Measurements from ENCODE around the gene CIITA.

Gene CIITA

DNA sequence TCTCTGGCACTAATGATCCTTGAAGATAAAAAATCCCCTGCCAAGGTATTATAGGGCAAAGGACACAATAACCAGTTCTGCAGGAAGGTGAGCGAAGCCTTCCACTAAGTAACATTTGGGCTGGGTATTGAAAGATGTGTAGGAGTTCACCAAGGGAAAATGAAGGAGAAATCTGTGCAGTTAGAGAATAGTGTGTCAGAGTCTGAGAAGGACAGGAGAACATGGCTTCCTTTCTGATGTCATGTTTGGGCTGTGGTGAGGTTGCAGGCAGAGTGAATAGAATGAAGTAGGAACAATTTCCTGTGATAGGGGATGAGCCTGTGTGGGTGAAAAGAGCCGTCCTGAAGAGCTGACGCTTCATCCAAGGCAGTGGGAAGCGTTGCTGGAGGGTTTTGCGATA, 24.1 kb upstream of the CIITA start:
- DNase-seq, result no peak

DNA sequence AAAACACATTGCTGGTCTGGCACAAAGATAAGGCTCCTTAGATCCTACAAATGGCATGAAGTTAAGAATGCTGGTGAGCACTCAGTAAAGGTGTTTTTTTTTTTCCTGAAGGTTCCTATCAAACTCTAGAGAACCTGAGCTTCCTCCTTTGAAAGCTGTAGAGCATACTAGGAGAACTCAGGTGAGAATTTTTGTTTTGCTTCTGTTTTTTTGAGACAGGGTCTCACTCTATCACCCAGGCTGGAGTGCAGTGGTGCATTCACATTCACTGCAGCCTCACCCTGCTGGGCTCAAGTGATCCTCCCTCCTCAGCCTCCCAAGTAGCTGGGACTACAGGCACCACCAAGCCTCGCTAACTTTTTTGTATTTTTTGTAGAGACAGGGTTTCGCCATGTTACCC, 21.0 kb upstream of the CIITA start:
- DNase-seq, result no peak

DNA sequence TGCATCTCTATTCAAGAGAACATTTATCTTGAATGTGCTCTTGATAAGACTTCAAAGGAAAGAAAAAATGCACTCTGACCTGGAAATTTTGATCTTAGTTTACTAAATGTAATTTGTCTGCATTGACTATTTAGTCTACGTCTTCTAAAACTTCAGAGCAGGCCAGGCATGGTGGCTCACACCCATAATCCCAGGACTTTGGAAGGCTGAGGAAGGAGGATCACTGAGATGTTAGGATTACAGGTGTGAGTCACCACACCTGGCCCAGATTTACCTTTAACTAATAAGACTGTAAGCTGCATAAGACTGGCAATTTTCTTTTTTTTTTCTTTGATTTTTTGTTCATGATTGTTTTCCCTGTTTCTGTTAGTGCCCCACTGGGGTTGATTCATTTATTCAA, 18.8 kb upstream of the CIITA start:
- no peak for DNase-seq

DNA sequence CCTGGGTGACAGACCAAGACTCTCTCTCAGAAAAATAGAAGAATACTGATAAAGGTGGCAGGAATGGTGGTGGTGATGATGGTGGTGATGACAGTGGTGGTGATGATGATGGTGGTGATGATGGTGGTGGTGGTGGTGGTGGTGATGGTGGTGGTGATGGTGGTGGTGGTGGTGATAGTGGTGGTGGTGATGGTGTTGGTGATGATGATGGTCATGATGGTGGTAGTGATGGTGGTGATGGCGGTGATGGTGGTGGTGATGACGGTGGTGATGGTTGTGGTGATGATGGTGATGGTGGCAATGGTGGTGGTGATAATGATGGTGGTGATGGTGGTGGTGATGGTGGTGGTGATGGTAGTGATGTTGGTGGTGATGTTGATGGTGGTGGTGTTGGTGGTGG, 18.0 kb upstream of the CIITA start:
- DNase-seq, result no peak

DNA sequence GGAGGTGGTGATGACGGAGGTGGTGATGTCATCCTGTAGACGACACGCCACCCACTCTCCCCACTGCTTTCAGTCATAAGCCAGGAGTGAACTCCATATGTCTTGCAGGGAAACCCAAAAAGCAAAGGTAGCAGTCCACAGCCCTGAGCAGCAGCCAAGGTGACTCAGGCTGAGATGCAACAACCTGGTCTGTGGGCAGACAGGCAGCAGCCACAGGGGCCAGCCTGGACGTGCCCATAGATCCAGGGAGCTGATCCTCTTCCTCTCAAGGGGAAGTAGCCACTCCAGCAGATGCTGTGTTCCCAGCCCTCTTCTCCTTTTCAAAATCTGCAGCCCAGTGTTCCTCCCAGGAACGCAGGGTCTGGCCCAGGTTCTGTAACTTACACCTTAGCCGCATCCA, 17.3 kb upstream of the CIITA start:
- DNase-seq, result no peak

DNA sequence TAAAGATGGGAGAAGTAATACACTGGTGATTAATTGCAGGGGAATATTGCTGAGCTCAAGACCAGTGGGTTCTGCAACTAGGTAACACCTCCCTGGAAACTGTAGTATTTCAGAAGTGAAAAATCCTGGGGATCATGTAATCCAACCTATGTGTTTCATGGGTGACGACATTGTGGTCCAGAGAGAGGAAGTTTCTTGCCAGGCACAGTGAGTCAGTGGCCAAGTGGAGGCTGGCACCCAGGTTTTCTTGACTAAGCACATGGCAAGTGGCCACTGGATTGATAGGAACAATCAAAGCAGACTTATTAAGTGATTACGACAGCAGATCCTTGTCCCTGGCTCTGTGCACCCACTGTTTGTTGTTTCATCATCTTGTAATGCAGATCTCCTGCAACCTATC, 14.6 kb upstream of the CIITA start:
- DNase-seq, result no peak

DNA sequence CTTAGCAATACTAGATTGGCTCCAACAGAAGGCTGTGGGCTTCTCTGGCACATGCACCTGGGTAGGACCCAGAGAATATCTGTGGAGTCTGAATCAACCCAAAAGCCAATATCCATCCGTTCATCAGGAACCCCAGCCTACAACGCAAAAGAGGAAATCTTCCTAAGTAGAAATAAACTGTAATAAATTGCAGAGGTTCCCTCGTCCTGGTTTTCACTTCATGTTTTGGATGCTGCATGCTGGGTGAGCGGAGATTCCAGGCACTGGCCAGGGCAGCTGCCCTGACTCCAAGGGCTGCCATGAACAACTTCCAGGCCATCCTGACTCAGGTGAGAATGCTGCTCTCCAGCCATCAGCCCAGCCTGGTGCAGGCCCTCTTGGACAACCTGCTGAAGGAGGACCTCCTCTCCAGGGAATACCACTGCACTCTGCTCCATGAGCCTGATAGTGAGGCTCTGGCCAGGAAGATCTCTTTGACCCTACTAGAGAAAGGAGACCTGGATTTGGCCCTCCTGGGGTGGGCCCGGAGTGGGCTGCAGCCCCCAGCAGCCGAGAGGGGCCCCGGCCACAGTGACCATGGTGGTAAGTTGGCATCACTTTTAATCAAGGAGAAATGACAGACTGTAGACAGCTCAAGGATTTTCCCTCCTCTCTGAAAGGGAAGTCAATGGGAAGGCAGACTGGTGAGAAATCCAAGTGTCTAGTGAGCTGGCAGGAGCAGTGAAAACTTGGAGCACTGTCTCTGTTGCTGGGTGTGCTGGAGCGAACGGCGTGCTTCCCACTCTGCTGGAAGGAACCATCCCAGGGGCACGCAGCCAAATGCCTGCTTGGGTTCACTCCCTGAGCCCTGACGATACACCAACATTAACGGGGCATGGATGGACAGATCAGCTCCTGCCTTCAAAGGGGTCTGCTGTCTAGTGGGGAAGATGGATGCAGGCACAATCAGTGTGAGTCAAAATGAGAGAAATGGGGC, 10.7 kb upstream of the CIITA start:
- no peak for DNase-seq

DNA sequence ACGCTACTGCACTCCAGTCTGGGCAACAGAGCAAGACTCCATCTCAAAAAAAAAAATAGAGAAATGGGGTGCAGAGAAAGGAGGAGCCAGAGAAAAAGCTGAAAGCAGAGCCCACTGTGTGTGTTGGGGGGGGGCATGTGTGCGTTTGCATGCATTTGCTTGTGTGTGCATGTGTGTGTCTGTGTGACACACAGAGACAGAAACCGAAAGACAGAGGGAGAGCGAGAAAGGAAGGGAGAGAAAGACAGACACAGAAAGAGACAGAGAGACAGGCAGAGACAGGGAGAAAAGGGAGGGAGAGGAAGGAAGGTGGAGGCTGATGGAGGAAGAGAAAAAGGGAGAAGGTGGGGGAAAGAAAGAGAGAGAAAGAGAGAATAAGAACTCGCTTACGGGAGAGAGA, 9.8 kb upstream of the CIITA start:
- no peak for DNase-seq

DNA sequence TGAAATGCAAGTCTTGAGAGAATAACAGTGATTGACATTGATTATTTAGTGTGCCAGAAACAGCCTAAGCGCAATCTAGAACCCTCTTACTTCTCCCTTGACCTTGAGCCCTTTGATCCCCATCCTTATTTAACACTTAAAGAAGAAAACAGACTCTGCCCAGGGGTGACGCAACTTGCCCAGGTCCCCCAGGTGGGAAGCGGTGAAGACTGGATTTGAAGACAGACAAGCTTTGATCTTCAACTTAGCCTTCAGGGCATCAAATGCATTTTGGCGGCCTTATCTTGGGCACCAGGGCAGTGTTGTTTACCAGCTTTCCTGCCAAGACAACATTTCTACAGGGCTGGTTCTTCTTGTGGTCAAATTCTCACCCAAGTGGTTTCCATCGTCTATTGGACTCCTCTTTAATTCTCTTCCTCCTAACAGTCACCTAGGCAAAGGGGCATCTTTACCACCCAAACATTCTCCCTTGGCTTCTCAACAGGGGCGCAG, 8.9 kb upstream of the CIITA start:
- DNase-seq, result no peak

DNA sequence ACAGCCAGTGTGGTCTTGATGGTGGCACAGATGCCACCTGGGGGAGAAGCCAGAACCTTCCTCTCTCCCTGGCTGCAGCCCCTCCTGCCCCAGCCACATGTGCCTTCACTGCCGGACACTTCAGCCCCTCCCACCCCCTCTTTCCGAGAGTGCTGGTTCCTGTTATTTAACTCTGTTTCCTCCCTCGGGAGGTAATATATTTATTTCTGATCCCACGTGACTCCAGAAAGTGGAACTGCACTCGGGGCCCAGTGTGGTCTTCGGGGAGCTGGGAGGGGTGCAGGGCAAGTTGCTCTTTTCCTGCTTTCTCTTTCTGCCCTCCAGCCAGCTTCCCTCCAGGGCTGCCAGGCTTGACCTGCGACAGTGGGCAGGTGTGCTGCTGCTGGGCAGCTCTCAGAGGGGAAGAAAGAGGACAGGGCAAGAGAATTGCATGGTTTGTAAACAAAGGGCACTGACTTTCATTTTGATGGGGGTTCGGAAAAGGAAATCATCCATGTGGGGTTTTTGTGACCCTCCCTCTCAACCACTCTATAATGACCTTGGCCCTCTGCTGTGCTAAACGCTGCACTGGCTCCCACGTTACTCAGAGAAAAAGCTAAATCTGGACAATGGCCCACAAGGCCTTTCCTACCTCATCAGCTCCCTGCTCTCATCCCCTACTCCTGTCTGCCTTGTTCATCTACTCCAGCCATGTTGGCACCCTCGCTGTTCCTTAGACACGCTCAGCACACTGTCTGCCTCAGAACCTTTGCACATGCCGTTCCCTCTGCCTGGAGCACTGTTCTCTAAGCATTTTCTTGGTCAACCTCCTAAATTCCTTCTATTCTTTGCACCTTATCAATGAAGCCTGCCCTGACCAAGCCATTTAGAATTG, 8.2 kb upstream of the CIITA start:
- no peak for DNase-seq

DNA sequence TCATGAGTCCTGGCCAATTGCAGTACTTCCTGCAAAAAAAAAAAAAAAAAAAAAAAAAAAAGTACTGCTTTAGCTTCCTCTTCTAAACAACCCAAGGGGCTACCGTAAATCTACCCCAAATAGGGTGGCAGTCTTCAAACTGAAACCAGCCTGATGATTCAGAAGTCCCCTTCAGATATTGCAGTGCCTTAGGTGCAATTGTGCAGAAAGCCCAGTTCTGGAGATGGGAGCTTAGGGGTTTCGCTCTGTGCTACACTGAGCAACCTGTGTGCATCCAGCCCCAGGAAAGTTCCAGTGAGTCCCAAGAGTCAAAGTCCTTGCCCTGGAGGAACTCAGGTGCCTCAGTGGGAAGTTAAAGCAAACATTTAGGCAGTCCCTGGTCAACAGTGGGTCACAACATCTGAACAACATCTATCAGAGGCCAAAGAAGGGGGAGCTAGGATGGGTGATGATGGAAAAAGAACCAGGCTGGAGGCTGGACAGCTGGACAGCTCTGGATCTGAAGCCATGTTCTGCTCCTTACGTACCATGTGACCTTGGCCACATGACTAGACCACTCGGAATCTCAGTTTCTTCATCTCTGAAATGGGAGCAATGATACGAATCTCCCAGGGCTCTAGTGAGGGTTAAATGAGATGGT, 6.7 kb upstream of the CIITA start:
- DNase-seq, result no peak

DNA sequence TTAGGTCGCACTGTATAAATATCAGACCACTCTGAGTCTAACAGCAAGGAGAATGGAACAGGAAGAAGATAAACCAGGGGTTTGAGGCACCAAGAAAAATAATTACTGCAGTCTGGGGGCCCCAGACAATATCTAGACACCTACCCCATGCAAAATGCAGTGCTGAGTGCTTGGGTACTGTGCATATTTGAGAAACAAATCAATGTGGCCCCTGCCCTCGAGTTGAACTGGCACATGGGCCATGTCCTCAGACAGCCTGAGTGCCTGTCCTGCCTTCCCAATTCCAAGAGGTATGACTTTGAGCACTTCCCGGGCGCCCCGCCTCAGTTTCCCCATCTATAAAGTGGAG, 6.2 kb upstream of the CIITA start:
- DNase-seq, result no peak

DNA sequence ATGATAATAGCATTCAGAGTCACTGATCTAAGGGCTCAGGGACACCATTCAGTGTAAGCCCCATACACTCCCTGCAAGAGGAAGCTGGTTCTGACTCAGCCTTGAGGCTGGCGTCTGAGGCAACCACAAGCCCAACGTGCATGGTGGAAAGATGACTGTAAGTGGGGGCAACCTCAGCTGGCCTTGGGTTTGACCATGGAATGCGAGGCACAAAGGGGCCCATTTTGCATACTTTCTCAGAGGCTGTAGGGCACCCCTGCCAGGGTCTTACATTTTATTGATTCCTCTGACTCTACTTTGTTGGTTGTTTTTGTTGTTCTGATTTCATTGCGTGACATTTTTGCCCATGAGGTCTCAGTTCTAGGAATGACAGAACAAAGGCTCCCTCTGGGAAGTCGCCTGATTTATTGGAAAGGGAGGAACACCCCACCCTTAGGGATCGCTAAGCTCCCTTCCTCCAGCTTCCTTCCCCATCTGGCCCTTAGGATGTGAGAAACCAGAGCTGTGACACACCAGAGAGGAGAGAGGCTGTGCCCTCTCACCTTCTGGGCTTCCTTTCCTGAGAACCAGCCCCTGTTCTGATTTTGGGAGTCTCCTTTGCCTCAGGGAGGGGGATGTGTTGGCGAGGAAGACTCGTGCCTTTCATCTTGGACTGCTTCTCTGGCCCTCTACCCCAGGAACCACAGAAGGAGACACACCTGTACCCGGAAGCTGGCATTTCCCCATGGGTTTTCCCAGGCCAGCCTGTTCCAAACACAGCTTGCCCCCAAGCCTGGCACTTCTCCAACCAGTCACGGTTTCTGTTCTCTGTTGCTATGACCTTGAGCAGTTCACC, 5.6 kb upstream of the CIITA start:
- DNase-seq, result no peak

DNA sequence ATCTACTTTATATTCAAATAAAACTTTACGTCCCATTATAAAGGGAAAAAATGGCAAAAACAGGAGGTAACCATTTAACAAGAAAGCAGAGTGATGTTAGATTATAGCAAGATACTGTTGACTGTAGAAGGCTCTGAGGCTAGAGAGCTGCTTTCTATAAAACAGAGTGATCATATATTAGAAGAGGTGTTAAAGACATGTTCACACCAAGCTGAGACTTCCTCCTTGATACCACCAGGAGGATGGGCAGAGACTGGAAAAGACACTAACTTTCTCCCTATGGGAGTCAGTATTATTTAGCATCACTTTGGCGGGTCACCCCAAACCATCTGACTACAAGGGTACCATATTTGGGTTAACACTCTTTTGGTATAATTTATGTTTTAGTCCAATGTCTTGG, 687 bp upstream of the CIITA start:
- no peak for DNase-seq

DNA sequence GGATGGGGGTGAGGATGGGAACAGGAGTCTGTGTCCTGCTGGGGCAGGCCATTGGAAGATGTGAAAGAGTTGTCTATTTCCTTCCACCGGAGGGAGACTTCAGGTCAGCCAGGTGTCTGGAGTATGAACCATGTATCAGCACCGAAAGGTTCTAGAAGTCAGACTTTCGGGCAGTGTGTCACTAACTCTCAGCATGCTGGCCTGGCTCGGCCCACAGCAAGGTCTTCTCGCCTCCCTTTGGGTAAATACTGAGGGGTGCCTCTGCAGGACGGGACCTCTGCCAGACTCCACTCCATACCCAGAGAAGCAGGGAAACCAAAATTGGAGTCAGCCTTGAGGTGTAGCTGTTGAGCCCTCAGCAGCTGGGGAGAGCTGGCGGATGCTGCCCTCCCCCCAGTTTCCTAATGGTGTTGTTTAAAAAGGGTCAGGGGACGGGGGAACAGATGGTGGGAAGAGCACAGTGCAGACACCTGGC, 507 bp downstream of the CIITA start:
- DNase-seq, result no peak

DNA sequence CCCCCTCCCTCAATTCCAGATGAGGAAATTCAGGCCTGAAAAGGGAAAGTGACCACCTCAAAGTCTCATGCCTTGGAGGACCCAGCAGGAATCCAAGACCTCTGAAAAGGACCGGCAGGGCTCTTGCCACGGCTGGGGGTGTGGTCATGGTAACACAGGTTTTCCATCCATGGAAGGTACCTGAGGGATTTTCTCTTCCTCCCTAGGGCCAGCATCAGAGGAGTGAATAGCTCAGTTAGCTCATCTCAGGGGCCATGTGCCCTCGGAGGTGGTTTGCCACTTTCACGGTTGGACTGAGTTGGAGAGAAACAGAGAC, 1.3 kb downstream of the CIITA start:
- DNase-seq, result no peak

DNA sequence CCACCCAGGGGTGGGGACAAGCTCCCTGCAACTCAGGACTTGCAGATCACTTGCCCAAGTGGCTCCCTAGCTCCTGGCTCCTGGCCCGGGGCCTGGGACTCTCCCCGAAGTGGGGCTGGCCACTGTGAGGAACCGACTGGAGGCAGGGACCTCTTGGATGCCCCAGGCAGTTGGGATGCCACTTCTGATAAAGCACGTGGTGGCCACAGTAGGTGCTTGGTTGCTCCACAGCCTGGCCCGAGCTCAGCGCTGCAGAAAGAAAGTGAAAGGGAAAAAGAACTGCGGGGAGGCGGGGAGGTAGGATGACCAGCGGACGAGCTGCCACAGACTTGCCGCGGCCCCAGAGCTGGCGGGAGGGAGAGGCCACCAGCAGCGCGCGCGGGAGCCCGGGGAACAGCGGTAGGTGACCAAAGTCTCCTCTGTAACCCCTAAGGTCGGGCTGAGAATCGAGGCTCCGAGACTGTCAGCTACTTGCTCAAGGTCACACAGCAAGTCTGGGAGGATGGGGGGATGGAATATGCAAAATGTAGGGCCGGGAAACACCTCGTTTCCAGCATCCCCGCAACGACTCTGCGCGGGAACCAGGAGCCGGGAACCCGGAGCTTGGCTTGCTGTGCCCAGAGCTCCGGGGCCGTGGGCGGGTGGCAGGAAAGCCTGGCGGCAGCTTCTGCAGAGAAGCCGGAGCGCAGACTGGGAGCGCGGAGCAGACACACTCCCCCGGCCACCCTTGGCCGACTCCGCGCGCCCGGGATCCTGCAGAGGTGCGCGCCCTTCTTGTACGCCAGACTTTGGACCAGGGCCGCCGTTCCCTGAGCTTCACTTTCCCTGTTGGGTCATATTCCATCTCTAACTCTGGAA, 1.9 kb downstream of the CIITA start:
- DNase-seq, result no peak

DNA sequence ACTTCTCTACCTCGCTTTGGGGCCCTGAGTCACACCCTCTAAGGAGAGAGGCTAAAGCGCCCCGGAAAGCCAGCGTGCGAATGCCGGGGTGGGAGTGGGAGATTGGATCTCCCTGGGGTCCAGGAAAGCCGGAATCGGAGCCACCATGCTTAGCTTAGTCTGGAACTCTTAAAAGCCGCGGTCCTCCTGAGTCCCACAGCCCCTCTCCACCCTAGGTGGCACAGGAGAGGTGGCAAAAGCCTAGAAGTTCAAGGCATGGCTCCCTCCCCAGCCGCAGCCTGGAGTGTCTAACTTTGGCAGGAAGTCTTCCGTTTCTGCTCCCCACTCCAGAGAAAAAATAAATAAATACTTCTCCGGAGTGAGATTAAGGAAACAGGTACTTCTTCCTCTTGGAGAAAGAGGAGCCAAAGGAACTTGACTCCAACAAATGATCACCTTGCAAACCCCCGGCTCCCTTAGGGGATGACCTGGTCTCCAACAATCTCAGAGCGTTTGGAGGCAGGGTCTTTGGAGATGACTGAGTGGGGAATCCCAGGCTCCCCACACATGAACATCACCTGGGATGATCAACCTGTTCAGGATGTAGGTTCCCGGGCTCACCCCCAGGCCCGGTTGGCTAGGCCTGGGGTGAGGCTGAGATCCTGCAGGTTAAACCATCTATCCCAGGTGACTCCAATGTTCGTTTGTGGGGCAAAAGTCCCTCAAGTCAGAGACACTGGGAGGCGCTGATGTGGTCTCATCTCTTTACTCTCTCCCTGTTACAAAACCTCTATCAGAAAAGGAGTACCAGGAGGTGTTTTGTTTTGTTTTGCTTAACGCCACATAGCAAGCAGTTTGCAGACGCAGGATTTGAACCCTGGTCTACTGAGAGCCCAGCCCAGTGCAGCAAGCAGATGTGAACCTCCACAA, 2.9 kb downstream of the CIITA start:
- no peak for DNase-seq

DNA sequence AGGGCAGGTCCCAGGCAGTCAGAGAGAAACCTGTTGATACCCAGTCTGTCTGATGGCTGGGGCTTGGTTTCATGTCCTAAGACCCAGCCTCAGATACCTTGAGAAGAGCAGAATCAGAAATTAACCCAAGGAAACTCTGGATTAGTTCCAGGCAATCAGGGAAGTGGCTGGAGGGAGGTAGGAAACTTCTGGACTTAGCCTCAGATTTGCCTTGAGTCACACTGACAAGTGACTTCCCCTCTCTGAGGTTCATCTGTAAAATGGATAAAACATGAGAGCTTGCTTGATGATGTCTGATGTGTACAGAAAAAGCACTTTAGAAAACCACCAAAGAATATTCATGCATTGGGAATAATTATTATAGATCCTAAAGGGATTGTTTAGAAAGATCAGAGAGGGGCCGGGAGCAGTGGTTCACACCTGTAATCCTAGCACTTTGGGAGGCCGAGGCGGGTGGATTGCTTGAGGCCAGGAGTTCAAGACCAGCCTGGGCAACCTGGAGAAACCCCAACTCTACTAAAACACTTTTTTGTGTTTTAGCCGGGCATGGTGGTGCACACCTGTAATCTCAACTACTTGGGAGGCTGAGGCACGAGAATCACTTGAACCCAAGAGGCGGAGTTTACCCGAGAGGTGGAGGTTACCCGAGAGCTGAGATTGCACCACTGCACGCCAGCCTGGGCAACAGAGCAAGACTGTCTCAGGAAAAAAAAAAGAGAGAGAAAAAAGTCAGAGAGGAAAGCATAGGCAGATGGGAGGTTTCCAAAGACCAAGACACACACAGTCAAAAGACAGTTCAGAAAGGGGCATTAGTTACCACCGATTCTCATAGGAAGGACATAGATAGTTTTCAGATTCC, 3.8 kb downstream of the CIITA start:
- DNase-seq, result no peak

Measured in NCI-H526 treated with DMSO at 0.1 percent for 48 hours (cell line).